AG10803 (cell line): Measurements from ENCODE around the gene TOMM40.
A peak's percentile ranks its signal among the peaks of the same experiment; 100 is the strongest.

Experiments
- DNase-seq: peaks from one replicate; pipeline ENCODE4 v3.0.0; 2010; ENCODE audit warnings: low read depth
- H3K4me3 ChIP-seq: 2 replicates; pipeline ENCODE4 v1.5.1; 2011; ENCODE audit warnings: mild to moderate bottlenecking, low read length, control low read depth
- CTCF ChIP-seq: conservative IDR thresholded peaks from 2 replicates; pipeline ENCODE4 v1.5.1; 2011; ENCODE audit warnings: mild to moderate bottlenecking, low read length, control low read depth, inconsistent platforms

The TOMM40 gene

GRCh38 chr19:44871809-44872208, 19.2 kb upstream of the TOMM40 start:
- no peak overlapping the region for H3K4me3 ChIP-seq
- TF ChIP-seq CTCF = no peak
- no peak for DNase-seq

GRCh38 chr19:44872661-44873060, 18.4 kb upstream of the TOMM40 start:
- no peak for DNase-seq
- no peak overlapping the region for H3K4me3 ChIP-seq
- TF ChIP-seq CTCF = no peak

- no peak for TF ChIP-seq CTCF
- DNase-seq = no peak
- no peak overlapping the region for H3K4me3 ChIP-seq
Measured at GRCh38 chr19:44874317-44874716, 16.7 kb upstream of the TOMM40 start.

GRCh38 chr19:44875666-44876451, 15.2 kb upstream of the TOMM40 start:
- H3K4me3 ChIP-seq = no peak overlapping the region
- DNase-seq = peak; percentile 9
- no peak for TF ChIP-seq CTCF

GRCh38 chr19:44876930-44877535, 14.0 kb upstream of the TOMM40 start:
- no peak for DNase-seq
- H3K4me3 ChIP-seq = no peak overlapping the region
- no peak for TF ChIP-seq CTCF

GRCh38 chr19:44878120-44878865, 12.8 kb upstream of the TOMM40 start:
- no peak overlapping the region for H3K4me3 ChIP-seq
- no peak for TF ChIP-seq CTCF
- DNase-seq = no peak
